Measurements from ENCODE around the gene FAM234B.

FAM234B gene

DNA sequence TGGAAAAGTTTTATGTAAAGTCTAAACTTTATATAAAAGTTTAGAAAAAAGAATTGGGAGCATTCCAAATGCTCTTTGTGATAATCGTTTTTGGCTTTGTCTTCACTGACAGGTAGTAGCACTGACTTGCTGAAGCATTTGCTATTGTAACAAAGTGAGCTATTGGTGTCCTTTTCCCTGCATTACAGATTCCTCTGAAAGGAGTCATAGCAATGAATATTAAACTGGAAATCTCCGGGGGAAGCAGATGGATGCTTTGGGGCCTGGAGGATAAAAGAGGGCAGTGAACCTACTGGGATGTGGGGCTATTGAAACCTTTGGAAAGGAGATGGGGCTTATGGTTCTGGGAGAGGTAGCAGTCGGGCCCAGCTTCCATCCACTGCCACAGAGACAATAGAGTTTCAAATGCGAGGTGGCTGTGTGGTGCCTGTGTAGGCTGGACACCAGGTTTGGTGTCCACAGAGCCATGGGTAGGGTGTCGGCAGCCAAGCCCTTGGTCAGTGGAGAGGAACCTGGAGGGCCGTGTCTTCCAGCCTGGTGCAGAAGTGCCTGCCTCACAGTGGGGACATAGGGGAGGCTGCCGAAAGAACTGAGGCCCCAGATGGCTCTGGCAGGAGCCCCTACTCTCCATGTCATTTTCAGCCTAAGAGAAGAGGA lies 49.1 kb downstream of the FAM234B start:
- ATAC-seq (no peak), DNase-seq (no peak)

DNA sequence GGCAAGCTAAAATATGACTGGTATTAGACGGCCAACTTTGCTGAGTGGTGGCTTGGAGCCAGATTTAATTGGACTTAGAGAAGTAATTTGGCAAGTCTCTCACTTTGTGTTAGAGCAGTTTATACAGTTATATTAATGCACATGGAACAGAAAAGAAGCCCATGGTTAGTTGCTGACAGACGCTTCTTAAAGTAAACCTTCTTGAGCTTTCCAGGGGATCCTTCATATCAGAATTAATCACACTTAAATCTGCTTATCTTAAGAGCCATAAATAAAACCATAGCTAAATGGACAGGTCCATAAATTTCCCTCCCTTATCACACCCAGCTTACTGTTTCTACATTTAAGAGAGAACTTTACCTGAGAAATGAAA lies 49.7 kb downstream of the FAM234B start:
- DNase-seq, result no peak
- ATAC-seq, result no peak

GRCh38 chr12:13094367-13094766 lies 50.2 kb downstream of the FAM234B start:
- ATAC-seq (no peak), DNase-seq (no peak)

- DNase-seq, result no peak
- no peak for ATAC-seq
These were observed 51.2 kb downstream of the FAM234B start for GRCh38 chr12:13095266-13095995.

- DNase-seq (no peak), ATAC-seq (no peak)
These were observed 53.4 kb downstream of the FAM234B start for GRCh38 chr12:13097491-13098011.

DNA sequence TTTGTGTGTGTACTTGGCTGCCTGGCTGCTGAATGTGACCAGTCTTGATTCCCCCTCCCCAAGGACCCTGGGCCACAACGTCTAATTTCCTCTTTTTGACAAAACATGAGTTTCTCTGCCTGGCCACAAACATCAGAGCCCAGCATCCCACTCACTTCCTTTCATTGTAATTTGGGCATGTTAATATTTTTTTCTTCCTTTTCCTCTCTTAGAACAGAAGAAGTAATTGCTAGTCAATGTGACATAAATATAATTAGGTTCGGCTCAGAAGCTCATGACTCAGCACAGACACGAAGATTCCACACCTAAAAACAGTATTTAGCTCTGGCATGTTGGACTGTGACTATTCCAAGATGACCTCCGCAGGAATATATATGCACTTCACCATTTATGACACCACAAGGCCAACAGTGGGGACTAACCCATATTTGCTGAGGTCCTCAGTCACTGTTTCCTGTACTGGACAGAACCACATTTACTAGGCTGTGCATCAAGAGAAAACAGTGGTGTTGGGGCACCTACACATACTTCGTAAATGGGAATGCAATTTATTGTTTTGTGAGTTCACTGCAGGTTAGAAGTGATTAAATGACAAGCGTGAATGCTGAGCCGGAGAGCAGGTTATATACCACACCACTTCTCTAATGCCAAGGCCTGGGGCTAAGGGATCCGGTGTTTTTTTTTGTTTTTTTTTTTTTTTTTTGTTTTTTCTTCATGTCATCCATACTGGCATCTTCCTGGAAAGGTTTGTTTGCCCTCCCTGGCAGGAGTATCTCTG lies 55.1 kb downstream of the FAM234B start:
- ATAC-seq, result no peak
- peak; percentile 24 for DNase-seq

DNA sequence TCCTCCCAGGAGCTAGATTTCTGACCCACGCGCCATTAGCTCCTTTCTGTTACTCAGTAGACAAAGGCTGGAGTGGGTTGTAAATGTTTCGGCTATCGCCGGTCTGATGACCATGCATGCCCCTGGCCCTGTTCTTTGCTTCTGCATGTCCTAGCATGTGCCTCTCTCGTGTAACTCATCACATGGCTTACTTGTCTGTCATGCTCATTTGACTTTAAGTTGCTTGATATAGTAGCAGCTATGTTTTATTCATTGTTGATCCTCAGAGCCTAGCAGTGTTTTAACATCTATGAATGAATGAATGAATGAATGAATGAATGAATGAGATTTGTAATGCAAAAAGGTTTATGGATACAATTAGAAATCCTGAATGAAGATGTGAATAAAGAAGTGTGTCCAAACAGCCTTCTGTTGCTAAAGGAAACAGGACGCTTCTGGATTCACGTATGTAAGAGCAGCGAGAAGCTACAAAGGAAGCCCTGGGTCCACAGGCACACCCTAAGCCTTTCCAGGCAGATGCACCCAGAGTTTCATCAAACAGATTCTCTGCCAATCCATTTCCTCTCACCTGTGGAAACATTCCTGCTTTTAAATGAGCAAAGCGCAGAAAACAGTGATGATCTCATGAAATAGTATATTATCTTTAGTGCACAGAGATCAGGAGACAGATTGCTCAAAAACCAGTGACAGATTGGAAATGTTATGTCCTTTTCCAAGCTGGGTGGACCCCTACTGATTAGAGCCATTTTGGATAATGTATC lies 55.8 kb downstream of the FAM234B start:
- DNase-seq, result no peak
- no peak for ATAC-seq

DNA sequence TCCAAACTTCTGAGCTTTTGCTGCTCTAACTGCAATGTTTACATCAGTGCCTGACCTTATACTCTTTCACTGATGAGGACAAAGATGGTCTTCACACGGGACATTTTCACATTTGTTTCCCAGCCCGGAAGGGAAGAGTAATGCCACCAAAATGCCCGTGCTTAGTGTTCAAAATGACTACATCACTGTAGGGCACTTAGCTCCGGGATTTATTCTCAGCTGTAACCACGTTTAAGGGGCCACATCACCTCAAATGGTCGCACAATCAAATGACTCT lies 56.4 kb downstream of the FAM234B start:
- ATAC-seq, result no peak
- no peak for DNase-seq

- ATAC-seq, result peak; percentile 92
- DNase-seq, result peak; percentile 91
These were observed 56.9 kb downstream of the FAM234B start for GRCh38 chr12:13100882-13101769.

DNA sequence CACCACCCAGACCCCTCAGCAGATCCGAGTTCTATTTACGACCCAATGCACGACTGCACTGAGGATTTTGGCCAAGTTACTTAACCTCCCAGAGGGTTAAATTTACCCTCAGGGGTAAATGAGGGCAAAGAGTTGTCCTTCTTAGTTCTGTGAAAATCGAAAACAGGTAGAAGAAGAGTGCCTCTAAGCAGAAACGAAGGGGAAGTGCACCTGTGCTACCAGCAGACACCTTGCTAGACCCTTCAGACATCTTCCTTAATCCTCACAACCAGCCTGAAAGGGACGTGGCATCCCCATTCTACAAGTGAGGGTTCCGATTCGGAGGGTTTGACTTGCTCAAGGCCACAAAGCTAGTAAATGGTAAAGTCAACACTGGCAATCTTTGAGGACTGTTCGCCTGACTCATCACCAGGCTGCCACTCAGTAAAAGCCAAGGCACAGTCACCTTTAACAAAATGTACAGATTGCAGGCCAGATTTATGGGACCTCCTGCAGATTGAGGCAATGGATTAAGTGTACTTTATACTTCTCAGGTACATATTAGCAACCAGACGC lies 57.7 kb downstream of the FAM234B start:
- DNase-seq (peak; percentile 20), ATAC-seq (no peak)

GRCh38 chr12:13102461-13103195 lies 58.4 kb downstream of the FAM234B start:
- ATAC-seq (no peak), DNase-seq (no peak)

DNA sequence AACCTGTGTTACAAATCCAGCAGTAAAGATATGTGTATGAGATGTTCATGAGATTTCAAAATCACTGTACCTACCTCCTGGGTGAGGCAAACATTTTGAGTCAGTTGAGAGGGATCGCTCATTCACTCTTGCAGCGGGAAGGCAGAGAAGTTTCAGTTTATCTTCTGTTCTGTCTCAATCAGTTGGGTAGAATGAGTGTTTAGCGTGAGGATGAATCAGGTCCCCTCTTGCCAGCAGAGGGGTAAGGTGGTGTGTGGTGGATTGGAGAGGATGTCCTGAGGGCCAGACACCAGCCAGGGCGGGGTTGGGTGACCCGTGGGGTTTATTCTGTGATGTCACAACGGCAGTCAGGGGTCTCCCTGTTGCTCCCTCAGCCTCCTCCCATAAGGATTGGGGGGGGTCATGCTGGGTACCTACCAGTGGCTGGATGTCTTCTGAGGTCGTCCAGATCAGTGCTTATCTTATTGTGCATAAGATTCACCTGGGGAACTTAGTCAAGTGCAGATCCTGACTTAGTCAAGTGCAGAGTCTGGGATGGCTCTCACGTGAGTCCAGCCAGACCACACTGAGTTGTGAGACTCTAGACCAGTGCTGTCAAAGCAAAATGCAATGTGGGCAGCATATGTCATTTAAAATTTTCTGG lies 59.3 kb downstream of the FAM234B start, which contains the start of gene GSG1:
Gene GSG1, minus strand, starts transcription at position 277 of the 643 bp plus-strand sequence. Its CDS starts 155 bp downstream, at position 122.
- DNase-seq, result peak; percentile 30
- ATAC-seq, result peak; percentile 19

- ATAC-seq, result no peak
- DNase-seq, result no peak
These were observed 60.2 kb downstream of the FAM234B start for GRCh38 chr12:13104409-13104808.

GRCh38 chr12:13105781-13106180 lies 61.6 kb downstream of the FAM234B start:
- DNase-seq (no peak), ATAC-seq (no peak)

DNA sequence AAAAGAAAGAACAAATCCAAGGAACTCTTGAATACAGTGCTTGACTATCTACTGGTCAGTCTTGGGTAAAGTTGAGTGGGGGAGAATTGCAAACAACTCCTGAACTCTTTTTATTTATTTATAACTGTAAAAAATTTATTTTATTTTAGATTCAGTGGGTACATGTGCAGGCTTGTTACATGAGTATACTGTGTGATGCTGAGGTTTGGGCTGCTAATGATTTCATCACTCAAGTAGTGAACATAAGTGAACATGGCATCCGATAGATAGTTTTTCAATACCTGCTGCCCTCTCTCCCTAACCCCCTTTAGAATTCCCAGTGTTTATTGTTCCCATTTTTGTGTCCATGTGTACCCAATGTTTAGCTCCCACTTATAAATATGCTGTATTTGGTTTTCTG lies 62.5 kb downstream of the FAM234B start:
- no peak for ATAC-seq
- DNase-seq, result no peak

DNA sequence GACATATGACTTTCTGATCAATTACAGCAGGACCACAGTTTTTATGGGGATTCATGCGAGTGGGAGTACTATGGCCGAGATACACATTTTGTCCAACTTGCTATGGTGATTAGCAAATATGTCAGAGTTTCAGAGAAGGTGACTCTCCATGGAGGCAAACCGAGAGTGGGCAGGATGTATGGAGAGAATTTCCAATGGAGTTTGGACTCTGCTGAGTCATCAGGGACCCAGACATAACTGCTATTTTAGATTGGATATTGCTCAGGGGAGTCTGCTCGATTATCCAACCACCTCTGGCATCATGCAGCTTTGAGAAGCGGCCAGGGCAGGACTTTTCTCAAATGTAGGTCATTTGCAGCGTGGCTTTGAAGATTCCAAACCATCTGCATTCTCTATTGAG lies 68.8 kb downstream of the FAM234B start:
- no peak for DNase-seq
- no peak for ATAC-seq

DNA sequence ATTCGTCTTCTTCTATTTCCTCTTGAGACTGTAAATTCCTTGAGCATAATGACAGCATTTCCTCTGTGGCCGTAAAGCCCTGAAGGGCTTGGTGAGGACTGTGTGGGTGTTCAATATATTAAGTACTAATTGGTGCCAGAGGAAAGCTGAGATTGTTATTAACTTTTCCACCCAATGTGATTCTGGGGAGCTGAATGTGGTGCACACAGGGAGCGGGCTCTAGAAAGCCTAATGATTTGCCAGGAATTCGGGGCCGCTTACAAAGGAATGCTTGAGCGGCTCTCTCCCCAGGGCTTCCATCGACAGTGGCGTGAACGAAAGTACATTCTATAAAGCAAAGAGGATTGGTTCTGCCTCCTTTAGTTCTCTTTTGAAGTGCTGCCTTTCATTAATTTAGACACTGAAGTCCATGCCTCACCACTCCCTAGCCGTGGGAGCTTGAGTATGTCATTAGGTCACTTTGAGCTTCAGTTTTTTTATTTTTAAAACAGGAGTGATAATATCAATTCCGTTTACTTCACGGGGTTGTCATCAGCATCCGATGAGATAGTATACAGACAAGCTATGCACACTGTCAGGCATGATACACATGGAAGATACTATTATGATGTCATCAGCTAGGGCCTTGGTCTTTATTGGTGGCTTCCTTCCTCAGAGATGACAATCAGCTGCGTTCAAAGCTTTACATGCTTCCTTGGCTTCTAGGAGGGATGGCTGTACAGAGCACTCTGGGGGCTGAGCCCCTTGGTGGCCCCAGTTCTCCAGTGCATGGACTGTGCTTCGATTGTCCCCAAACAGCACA lies 70.3 kb downstream of the FAM234B start:
- ATAC-seq, result no peak
- DNase-seq, result no peak

DNA sequence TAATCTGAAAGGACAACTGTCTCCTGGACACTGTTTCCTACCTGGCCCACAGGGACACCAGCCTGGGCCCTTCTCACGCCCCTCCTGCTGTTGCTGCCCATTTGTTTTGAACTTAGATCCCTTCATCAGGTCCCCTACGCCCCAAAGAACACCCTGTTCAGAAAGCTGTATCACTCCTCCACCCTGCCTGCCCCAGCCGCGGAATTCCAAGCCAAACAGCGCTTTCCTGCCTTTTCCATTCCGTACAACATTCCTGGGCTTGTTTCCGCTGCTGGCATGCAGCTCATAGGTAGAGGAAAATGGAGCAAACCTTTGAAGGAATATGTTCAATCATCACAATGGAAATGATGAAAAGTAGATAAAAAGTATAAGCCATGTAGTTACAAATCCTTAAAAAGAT lies 72.1 kb downstream of the FAM234B start:
- ATAC-seq (no peak), DNase-seq (no peak)

DNA sequence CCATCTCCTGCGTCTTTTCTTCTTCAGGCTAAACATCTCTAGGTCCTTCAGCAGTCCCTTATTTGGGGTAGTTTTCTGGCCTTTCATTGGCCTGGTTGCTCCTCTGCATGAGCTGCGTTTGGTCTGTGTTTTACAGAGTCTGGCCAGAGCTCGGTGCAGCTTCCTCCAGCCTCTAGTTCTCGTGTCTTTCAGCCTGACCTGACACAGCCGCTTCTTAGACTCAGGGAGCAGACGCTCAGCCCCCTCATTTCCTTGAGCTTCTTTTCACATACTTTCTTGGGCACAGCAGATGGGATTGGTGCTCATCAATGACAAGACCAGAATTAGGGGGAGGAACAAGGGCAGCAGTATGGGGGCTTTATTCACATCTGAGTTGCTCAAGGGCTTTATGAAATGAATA lies 72.8 kb downstream of the FAM234B start:
- ATAC-seq, result no peak
- DNase-seq, result no peak
